ENCODE measurements around the gene OAS1. TPM values are rescaled to one million over a fixed set of nuclear protein-coding genes. Genes with fewer than 3 reads are reported as not detected.
"Not testable (repeated sequence)": the region's sequence is repeated elsewhere in the genome, so short reads cannot be mapped to it uniquely, and the experiment has no call there.

Gene OAS1
- polyA plus RNA-seq, 3 donors: 11.9 to 14.0 (median 13.5) TPM

DNA sequence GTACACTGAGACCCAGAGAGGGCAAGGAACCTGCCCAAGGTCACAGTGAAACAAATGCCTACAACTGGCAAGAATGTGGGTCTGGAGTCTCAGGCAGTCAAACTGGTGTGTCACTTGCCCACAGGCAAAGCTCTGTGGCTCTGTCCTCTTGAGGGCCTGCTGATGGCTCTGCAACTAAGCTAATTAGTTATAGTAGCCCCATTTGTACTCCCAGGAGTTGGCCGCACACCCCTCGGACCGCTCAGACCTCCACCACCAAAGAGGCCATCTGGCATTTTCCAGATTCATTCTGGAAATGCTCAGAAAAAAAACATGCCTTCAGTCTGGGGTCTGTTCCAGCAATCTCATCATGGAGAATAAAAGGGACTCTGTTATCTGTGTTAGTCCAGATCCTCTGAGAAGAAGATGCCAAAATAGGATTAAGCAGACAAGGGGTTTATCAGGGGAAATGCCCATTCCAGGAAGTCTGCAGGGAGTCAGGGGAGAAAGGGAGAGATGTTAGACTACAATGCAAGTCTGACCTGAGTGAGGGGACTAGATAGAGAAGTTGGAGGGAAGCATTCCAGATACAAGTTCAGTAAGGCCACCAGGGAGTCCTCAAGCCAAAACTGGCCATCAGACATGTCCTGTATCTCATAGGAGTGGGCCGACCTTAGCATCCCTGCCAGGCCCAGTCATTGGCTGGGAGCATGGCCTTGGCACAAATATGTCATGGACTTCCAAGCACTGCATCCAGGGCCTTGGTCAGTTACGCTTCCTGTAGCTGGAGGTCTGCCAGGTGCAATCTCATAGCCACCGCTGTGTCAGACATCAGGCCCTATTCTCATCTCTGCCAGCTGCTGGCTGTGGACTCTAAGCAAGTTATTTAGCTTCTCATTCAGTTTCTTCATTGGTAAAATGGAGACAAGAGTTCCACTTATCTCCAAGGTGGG, 15.4 kb upstream of the OAS1 start:
- no peak for DNase-seq (ENCODE audit: extremely low read depth in 1 of 11, low read depth in 9 of 11, low spot score in 4 of 11)

- no peak for DNase-seq (ENCODE audit: extremely low read depth in 1 of 11, low read depth in 9 of 11, low spot score in 4 of 11)
These were observed 13.9 kb upstream of the OAS1 start for GRCh38 chr12:112892856-112893255.

- DNase-seq (ENCODE audit: extremely low read depth in 1 of 11, low read depth in 9 of 11, low spot score in 4 of 11): no peak
These were observed 12.6 kb upstream of the OAS1 start for GRCh38 chr12:112894128-112894527.

DNA sequence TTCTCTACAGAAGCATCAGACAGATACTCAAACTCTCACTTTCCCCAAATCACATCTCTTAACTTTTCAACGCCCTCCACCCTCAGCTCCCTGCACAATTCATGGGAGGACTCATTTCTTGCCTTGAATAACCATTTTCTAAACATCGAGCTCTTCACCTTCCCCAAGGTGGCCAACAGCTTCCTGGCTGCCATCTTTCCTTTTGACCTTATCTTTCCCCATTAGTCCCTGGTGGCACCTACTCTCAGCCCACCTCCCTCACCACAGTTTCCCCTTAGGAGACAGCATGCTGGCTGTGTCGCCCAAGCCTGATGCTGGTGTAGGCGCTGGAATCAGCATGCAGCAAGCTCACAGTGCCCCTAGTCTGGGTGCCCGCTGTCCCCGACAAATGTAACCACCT, 8.4 kb upstream of the OAS1 start:
- DNase-seq (ENCODE audit: extremely low read depth in 1 of 11, low read depth in 9 of 11, low spot score in 4 of 11): no peak

GRCh38 chr12:112900298-112901145, 6.2 kb upstream of the OAS1 start:
- no peak for DNase-seq (ENCODE audit: extremely low read depth in 1 of 11, low read depth in 9 of 11, low spot score in 4 of 11)

DNA sequence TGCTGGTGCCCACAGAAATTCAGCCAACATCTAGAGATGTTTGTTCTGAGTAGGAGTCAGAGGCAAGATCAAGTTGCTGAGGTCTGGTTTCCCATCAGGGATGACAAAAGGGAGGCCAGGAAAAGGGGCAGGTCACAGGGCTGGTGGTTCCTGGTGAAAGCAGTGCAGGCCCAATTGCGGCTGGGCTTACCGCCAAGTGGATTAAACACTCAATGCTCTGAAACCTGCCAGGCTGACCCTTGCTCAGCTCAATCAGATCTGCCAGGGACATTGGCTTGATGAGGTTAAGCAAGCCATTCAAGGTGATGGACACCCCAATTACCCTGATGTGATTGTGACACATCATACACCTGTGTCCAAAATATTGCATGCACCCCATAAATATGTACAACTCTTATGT, 5.5 kb upstream of the OAS1 start:
- DNase-seq (ENCODE audit: extremely low read depth in 1 of 11, low read depth in 9 of 11, low spot score in 4 of 11): no peak

- no peak for DNase-seq (ENCODE audit: extremely low read depth in 1 of 11, low read depth in 9 of 11, low spot score in 4 of 11)
These were observed 2.2 kb upstream of the OAS1 start for GRCh38 chr12:112904571-112904970.

DNA sequence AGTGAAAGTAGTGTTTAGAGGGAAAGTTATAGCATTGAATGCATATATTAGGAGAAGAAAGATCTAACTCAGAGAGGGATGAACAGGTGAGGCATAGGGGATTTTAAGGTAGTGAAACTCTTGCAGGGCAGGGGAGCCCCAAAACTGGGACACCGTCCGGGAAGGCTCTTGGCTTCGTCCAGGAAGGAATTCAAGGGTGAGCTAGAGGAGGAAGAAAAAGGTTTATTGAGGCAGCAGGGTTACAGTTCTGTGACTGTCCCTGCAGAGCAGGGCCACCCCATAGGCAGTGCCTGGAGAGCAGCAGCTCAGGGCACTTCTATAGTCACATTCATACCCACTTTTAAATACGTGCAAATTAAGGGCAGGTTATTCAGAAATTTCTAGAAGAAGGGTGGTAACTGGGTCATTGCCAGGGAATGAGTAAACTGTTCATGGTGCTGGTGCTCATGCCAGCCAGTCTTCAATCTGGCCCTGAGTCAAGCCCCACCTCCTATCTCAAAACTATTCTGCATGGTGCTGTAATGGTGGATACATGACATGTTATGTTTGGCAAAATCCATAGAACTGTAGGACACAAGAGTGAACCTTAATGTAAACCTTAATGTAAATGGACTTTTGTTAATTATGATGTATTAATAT, 1.2 kb upstream of the OAS1 start:
- DNase-seq (ENCODE audit: extremely low read depth in 1 of 11, low read depth in 9 of 11, low spot score in 4 of 11): no peak

DNA sequence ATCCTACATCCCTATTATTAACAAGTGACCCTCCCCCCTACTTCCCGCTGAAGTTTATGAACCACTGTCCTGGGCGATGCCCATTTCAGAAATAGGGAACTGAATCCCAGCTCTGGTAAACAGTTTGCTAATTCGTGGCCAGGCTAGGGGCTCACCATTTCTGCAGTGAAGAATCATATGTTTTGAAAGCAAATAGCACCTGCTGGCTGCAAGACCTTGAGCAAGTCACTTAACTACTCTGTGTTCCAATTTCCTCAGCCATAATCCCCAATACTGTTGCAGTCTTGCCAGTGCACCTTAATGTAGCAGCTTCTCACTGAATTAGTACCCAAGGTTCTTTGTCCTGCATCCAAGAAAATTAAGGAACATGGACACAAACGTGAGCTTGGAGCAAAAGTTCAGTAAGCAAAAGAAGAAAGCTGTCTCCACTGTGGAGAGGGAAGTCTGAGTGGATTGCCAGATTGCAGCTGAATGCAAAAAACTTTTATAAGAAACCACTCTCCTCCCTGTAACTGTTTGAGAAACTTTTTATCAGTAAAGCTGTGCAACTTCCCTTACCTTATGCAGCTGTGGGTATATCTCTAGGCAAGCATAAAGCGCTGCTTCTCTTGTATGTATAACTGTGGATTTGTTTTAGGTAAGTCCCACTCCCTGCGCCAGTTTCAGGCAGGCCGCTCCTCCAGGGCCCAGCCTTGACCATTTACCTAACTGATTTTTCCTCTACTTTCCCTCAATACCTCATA, 824 bp downstream of the OAS1 start:
- no peak for DNase-seq (ENCODE audit: extremely low read depth in 1 of 11, low read depth in 9 of 11, low spot score in 4 of 11)

- DNase-seq (ENCODE audit: extremely low read depth in 1 of 11, low read depth in 9 of 11, low spot score in 4 of 11): no peak
These were observed 1.8 kb downstream of the OAS1 start for GRCh38 chr12:112908548-112908947.

DNA sequence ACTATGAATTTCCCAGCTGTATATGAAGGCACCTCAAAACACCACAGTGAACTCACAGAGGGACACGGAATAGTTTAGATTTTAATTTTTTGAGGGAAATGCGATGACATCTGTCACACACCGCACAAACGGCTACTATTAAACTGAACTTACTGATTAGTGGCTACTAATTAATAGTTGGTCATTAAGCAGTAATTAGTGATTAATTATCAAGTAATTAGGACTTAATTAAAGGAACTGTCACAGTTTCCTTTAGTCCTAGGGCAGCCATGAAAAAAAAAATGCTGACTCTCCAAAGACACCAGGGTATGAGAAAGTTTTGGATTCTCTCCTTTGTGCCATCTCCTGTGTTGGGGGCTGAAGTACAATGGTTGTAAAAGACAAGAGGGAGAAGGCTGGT, 2.9 kb downstream of the OAS1 start:
- no peak for DNase-seq (ENCODE audit: extremely low read depth in 1 of 11, low read depth in 9 of 11, low spot score in 4 of 11)

DNA sequence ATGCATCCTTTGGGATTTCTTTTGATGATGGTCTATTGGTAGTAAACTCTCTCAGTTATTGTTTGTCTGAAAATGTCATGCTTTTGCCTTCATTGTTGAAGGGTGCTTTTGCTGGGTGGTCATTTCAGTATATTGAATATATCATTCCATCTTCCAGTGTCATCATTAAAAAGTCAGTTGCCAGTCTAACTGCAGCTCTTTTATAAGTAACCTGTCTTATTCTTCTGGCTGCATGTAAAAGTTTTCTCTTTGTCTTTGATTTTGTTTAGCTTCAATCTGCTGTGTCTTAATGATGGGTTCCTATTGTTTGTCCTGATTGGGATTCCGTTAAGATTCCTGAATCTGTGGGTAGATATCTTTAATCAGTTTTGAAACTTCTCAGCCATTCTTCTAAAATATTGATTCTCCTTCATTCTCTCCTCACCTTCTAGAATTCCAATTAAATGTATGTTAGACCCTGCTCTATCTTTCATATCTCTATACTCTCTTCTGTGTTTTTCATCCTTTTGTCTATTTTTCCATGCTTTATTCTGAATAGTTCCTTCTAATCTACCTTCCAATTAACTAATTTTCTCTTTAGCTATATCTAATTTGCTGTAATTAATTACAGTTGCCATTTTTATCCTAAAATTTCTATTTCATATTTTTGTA, 6.4 kb downstream of the OAS1 start:
- DNase-seq (ENCODE audit: extremely low read depth in 1 of 11, low read depth in 9 of 11, low spot score in 4 of 11): no peak

DNA sequence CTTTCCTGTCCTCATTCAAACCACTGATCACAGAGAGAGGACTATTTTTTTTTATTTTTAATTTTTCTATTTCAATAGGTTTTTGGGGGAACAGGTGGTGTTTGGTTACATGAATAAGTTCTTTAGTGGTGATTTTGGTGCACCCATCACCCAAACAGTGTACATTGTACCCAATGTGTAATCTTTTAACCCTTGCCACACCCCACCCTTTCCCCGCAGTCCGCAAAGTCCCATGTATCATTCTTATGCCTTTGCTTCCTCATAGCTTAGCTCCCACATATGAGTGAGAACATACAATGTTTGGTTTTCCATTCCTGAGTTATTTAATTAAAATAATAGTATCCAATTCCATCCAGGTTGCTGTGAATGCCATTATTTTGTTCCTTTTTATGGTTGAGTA, 7.1 kb downstream of the OAS1 start:
- not testable (repeated sequence) for DNase-seq (ENCODE audit: extremely low read depth in 1 of 11, low read depth in 9 of 11, low spot score in 4 of 11)

DNA sequence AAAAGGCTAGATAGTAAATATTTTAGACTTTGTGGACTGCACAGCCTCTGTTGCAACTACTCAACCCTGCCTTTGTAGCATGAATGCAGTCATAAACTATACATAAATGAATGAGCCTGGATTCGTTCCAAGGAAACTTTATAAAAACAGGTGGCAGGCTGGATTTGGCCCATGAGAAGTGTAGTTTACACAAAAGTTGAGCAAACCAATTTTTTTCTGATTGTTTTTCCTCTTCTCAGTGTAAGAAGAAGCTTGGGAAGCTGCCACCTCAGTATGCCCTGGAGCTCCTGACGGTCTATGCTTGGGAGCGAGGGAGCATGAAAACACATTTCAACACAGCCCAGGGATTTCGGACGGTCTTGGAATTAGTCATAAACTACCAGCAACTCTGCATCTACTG, 9.5 kb downstream of the OAS1 start:
- DNase-seq (ENCODE audit: extremely low read depth in 1 of 11, low read depth in 9 of 11, low spot score in 4 of 11): peak in 1 of 11 donors; percentile 46

DNA sequence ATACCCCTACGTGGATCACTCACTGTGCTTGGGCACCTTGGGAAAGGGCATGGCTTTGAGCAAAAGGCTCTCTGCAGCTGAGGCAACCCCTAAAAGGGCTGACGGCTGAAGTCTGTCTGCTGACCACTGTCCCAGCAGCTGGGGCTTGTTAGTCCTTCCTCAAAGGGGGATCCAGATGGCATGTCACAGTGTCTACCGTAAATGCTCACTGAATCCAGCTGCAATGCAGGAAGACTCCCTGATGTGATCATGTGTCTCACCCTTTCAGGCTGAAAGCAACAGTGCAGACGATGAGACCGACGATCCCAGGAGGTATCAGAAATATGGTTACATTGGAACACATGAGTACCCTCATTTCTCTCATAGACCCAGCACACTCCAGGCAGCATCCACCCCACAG, 12.4 kb downstream of the OAS1 start:
- DNase-seq (ENCODE audit: extremely low read depth in 1 of 11, low read depth in 9 of 11, low spot score in 4 of 11): peak in 2 of 11 donors; percentile 53 to 60

- peak in 8 of 11 donors; percentile 34 to 73 (median 58) for DNase-seq (ENCODE audit: extremely low read depth in 1 of 11, low read depth in 9 of 11, low spot score in 4 of 11)
These were observed 18.2 kb downstream of the OAS1 start for GRCh38 chr12:112924986-112925385.

- DNase-seq (ENCODE audit: extremely low read depth in 1 of 11, low read depth in 9 of 11, low spot score in 4 of 11): not testable (repeated sequence)
These were observed 19.8 kb downstream of the OAS1 start for GRCh38 chr12:112926416-112927033.

- no peak for DNase-seq (ENCODE audit: extremely low read depth in 1 of 11, low read depth in 9 of 11, low spot score in 4 of 11)
These were observed 20.7 kb downstream of the OAS1 start for GRCh38 chr12:112927475-112927874.
